Measurements from ENCODE around the gene SLC24A4.
"Not testable (repeated sequence)": the region's sequence is repeated elsewhere in the genome, so short reads cannot be mapped to it uniquely, and the experiment has no call there.

Gene SLC24A4

GRCh38 chr14:92402500-92402899 lies 79.5 kb downstream of the SLC24A4 start:
- DNase-seq (ENCODE audit: low read depth, low spot score): not testable (repeated sequence)

GRCh38 chr14:92404018-92404417 lies 81.1 kb downstream of the SLC24A4 start:
- DNase-seq (ENCODE audit: low read depth, low spot score): no peak

- no peak for DNase-seq (ENCODE audit: low read depth, low spot score)
These were observed 81.5 kb downstream of the SLC24A4 start for GRCh38 chr14:92404421-92404820.

GRCh38 chr14:92404938-92405337 lies 82.0 kb downstream of the SLC24A4 start:
- no peak for DNase-seq (ENCODE audit: low read depth, low spot score)

GRCh38 chr14:92407410-92407809 lies 84.4 kb downstream of the SLC24A4 start:
- DNase-seq (ENCODE audit: low read depth, low spot score): no peak

- DNase-seq (ENCODE audit: low read depth, low spot score): no peak
These were observed 86.1 kb downstream of the SLC24A4 start for GRCh38 chr14:92409043-92409442.

- DNase-seq (ENCODE audit: low read depth, low spot score): no peak
These were observed 88.2 kb downstream of the SLC24A4 start for GRCh38 chr14:92411135-92411534.

- no peak for DNase-seq (ENCODE audit: low read depth, low spot score)
These were observed 89.0 kb downstream of the SLC24A4 start for GRCh38 chr14:92411941-92412340.

GRCh38 chr14:92412912-92413311 lies 89.9 kb downstream of the SLC24A4 start:
- no peak for DNase-seq (ENCODE audit: low read depth, low spot score)

GRCh38 chr14:92413379-92413778 lies 90.4 kb downstream of the SLC24A4 start:
- no peak for DNase-seq (ENCODE audit: low read depth, low spot score)

- DNase-seq (ENCODE audit: low read depth, low spot score): no peak
These were observed 91.9 kb downstream of the SLC24A4 start for GRCh38 chr14:92414690-92415445.

GRCh38 chr14:92415969-92416368 lies 93.0 kb downstream of the SLC24A4 start:
- DNase-seq (ENCODE audit: low read depth, low spot score): no peak

- no peak for DNase-seq (ENCODE audit: low read depth, low spot score)
These were observed 93.6 kb downstream of the SLC24A4 start for GRCh38 chr14:92416544-92416943.

- no peak for DNase-seq (ENCODE audit: low read depth, low spot score)
These were observed 94.8 kb downstream of the SLC24A4 start for GRCh38 chr14:92417759-92418158.

- no peak for DNase-seq (ENCODE audit: low read depth, low spot score)
These were observed 98.8 kb downstream of the SLC24A4 start for GRCh38 chr14:92421751-92422150.

GRCh38 chr14:92425101-92425500 lies 102.1 kb downstream of the SLC24A4 start:
- no peak for DNase-seq (ENCODE audit: low read depth, low spot score)

GRCh38 chr14:92426237-92426636 lies 103.3 kb downstream of the SLC24A4 start:
- no peak for DNase-seq (ENCODE audit: low read depth, low spot score)

- no peak for DNase-seq (ENCODE audit: low read depth, low spot score)
These were observed 104.1 kb downstream of the SLC24A4 start for GRCh38 chr14:92427096-92427495.

- DNase-seq (ENCODE audit: low read depth, low spot score): no peak
These were observed 107.7 kb downstream of the SLC24A4 start for GRCh38 chr14:92430686-92431085.

- no peak for DNase-seq (ENCODE audit: low read depth, low spot score)
These were observed 108.3 kb downstream of the SLC24A4 start for GRCh38 chr14:92431199-92431725.

- DNase-seq (ENCODE audit: low read depth, low spot score): no peak
These were observed 110.4 kb downstream of the SLC24A4 start for GRCh38 chr14:92433407-92433806.

GRCh38 chr14:92435154-92435553 lies 112.2 kb downstream of the SLC24A4 start:
- no peak for DNase-seq (ENCODE audit: low read depth, low spot score)

- DNase-seq (ENCODE audit: low read depth, low spot score): no peak
These were observed 113.3 kb downstream of the SLC24A4 start for GRCh38 chr14:92436115-92436776.
